HepG2 (cell line): ENCODE results near the gene CCDC69. TPM values are rescaled to one million over a fixed set of nuclear protein-coding genes. Genes with fewer than 3 reads are reported as not detected.

ENCODE experiments used
- NFKBIZ ChIP-seq: IDR thresholded peaks from 2 replicates; pipeline ENCODE4 v1.6.1; 2018; ENCODE audit warnings: missing genetic modification reagents, missing compliant biosample characterization
- ONECUT2 ChIP-seq: sonication (generic); formaldehyde crosslinking; IDR thresholded peaks from 2 replicates; pipeline ENCODE4 v1.4.0; 2020; ENCODE audit warnings: missing genetic modification reagents
- ZMYM4 ChIP-seq: sonication (generic); formaldehyde crosslinking; IDR thresholded peaks from 2 replicates; pipeline ENCODE4 v1.8.1; 2023; ENCODE audit warnings: mild to moderate bottlenecking, missing genetic modification reagents
- ZNF530 ChIP-seq: sonication (generic); formaldehyde crosslinking; IDR thresholded peaks from 2 replicates; pipeline ENCODE4 v1.5.0; 2020; ENCODE audit warnings: low read depth, mild to moderate bottlenecking, missing genetic modification reagents
- ZNF552 ChIP-seq: sonication (generic); formaldehyde crosslinking; IDR thresholded peaks from 2 replicates; pipeline ENCODE4 v1.9.0; 2022; ENCODE audit warnings: missing genetic modification reagents, mild to moderate bottlenecking, borderline replicate concordance
- ZNF564 ChIP-seq: sonication (generic); formaldehyde crosslinking; IDR thresholded peaks from 2 replicates; pipeline ENCODE4 v1.8.1; 2023; ENCODE audit warnings: mild to moderate bottlenecking, missing genetic modification reagents
- ZNF670 ChIP-seq: sonication (generic); formaldehyde crosslinking; IDR thresholded peaks from 2 replicates; pipeline ENCODE4 v1.8.0; 2022; ENCODE audit warnings: mild to moderate bottlenecking, missing genetic modification reagents, borderline replicate concordance
- ZNF749 ChIP-seq: sonication (generic); formaldehyde crosslinking; IDR thresholded peaks from 2 replicates; pipeline ENCODE4 v1.8.0; 2022; ENCODE audit warnings: mild to moderate bottlenecking, missing genetic modification reagents, moderate library complexity, borderline replicate concordance
- ZNF816 ChIP-seq: sonication (generic); formaldehyde crosslinking; IDR thresholded peaks from 2 replicates; pipeline ENCODE4 v1.8.0; 2022; ENCODE audit warnings: missing genetic modification reagents, mild to moderate bottlenecking, borderline replicate concordance
- polyA plus RNA-seq, 8 experiments: library from polyadenylated mRNA; depleted of rRNA in 3 of 8; stranded (reverse) in 7 of 8; unstranded in 1 of 8; fragments of >200 nt; fragmentation: Illumina TruSeq in 4 of 8; extraction: Trizol in 4 of 8; gene quantifications; 2 replicates each; pipeline versions ENCODE4 v1.2.1 to v1.2.3, GENCODE V29; 2011 to 2016; ENCODE audit warnings: low read depth in 4 of 8, missing spikeins in 1 of 8, mixed read lengths in 1 of 8; ENCODE audit not compliant: insufficient read depth in 1 of 8
- total RNA-seq, 5 experiments: library from RNA; depleted of rRNA; stranded (reverse); fragments of >200 nt; fragmentation: Illumina TruSeq; extraction: Trizol; gene quantifications; 2 replicates each; pipeline ENCODE4 v1.2.3, GENCODE V29; 2016; ENCODE audit warnings: low read depth in 1 of 5
- TF ChIP-seq, protein P1 (sequence below): sonication (generic); formaldehyde crosslinking; conservative IDR thresholded peaks from 2 replicates; pipeline ENCODE4 v1.4.0; 2020; ENCODE audit warnings: missing genetic modification reagents
- TF ChIP-seq, protein P2 (sequence below): sonication (generic); formaldehyde crosslinking; IDR thresholded peaks from 2 replicates; pipeline ENCODE4 v1.5.1; 2020; ENCODE audit warnings: missing genetic modification reagents, mild to moderate bottlenecking, borderline replicate concordance
- TF ChIP-seq, protein P3 (sequence below): sonication (generic); formaldehyde crosslinking; IDR thresholded peaks from 2 replicates; pipeline ENCODE4 v1.4.0; 2020; ENCODE audit warnings: mild to moderate bottlenecking, missing genetic modification reagents
- TF ChIP-seq, protein P4 (sequence below): sonication (generic); formaldehyde crosslinking; IDR thresholded peaks from 2 replicates; pipeline ENCODE4 v1.4.0; 2020; ENCODE audit warnings: missing genetic modification reagents, borderline replicate concordance
- TF ChIP-seq, protein P5 (sequence below): sonication (generic); formaldehyde crosslinking; IDR thresholded peaks from 2 replicates; pipeline ENCODE4 v1.4.0; 2020; ENCODE audit warnings: missing genetic modification reagents, low read depth, mild to moderate bottlenecking, borderline replicate concordance
- TF ChIP-seq, protein P6 (sequence below), 2 experiments: IDR thresholded peaks; 2 replicates each; pipeline ENCODE4 v1.6.1; 2011 to 2012; ENCODE audit warnings: low read length in 2 of 2, borderline replicate concordance in 1 of 2, low read depth in 1 of 2, mild to moderate bottlenecking in 1 of 2, moderate library complexity in 1 of 2

Gene CCDC69
- total and polyA plus RNA-seq, 2 of the 13 experiments (the other 11 are each of a cell fraction or from before 2014, with no cell fraction given), result 12.2 to 45.2 TPM

DNA sequence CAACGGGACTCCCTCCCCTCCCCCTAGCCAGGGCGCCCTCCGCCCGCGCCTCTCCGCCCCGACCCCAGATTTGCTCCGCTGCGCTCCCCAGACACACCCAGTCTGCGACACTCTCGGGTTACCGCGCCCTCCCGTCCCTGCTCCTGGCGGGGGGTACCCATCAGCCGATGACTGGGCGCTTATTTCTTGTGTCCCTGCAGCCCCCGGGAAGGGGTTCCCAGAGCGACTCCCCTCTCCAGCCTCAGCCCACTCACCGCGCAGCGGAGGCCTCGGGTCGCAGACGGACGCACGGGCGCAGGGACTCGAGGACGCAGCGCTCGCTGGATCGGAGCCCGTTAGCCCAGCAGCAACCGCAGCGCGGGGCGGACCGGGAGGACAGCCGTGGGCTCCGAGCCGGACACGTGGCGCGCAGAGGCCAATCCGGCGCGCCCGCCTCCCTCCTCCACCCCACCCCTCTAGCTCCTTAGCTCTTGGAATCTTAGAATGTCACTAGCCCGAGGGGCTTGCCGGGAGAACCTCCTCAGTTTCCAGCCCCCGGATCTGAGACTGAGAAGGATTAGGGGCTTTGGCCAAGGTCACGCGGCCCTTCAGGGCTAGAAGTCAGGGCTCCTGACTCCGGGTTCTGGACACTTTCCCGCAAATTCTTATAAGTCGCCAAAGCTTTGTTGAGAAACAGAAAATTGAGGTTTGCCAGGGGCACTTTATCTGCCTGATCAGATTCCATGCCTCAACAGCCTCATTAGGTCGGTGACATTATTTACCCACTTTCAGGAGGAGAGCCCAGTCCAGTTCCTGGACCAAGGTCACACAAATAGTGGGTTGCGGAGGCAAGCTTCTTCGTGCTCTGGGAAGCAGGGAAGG lies 66.2 kb downstream of the CCDC69 start, which contains the start of gene ANXA6 (continued):
- TF ChIP-seq, protein P1, sequence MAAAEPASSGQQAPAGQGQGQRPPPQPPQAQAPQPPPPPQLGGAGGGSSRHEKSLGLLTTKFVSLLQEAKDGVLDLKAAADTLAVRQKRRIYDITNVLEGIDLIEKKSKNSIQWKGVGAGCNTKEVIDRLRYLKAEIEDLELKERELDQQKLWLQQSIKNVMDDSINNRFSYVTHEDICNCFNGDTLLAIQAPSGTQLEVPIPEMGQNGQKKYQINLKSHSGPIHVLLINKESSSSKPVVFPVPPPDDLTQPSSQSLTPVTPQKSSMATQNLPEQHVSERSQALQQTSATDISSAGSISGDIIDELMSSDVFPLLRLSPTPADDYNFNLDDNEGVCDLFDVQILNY (CRISPR knock-in tag), result peak; percentile 63; the same call in 1 of the 2 replicates
- TF ChIP-seq ZNF749 (CRISPR knock-in tag), result peak; percentile 80; the same call in 1 of the 2 replicates
- no peak for TF ChIP-seq ZNF552 (CRISPR knock-in tag)
- peak; percentile 33; the same call in 1 of the 2 replicates for TF ChIP-seq NFKBIZ (CRISPR knock-in tag)
- TF ChIP-seq, protein P2, sequence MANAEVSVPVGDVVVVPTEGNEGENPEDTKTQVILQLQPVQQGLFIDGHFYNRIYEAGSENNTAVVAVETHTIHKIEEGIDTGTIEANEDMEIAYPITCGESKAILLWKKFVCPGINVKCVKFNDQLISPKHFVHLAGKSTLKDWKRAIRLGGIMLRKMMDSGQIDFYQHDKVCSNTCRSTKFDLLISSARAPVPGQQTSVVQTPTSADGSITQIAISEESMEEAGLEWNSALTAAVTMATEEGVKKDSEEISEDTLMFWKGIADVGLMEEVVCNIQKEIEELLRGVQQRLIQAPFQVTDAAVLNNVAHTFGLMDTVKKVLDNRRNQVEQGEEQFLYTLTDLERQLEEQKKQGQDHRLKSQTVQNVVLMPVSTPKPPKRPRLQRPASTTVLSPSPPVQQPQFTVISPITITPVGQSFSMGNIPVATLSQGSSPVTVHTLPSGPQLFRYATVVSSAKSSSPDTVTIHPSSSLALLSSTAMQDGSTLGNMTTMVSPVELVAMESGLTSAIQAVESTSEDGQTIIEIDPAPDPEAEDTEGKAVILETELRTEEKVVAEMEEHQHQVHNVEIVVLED (CRISPR knock-in tag), result peak; percentile 64
- TF ChIP-seq, protein P3, sequence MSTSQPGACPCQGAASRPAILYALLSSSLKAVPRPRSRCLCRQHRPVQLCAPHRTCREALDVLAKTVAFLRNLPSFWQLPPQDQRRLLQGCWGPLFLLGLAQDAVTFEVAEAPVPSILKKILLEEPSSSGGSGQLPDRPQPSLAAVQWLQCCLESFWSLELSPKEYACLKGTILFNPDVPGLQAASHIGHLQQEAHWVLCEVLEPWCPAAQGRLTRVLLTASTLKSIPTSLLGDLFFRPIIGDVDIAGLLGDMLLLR (CRISPR knock-in tag), result peak; percentile 89
- TF ChIP-seq, protein P4, sequence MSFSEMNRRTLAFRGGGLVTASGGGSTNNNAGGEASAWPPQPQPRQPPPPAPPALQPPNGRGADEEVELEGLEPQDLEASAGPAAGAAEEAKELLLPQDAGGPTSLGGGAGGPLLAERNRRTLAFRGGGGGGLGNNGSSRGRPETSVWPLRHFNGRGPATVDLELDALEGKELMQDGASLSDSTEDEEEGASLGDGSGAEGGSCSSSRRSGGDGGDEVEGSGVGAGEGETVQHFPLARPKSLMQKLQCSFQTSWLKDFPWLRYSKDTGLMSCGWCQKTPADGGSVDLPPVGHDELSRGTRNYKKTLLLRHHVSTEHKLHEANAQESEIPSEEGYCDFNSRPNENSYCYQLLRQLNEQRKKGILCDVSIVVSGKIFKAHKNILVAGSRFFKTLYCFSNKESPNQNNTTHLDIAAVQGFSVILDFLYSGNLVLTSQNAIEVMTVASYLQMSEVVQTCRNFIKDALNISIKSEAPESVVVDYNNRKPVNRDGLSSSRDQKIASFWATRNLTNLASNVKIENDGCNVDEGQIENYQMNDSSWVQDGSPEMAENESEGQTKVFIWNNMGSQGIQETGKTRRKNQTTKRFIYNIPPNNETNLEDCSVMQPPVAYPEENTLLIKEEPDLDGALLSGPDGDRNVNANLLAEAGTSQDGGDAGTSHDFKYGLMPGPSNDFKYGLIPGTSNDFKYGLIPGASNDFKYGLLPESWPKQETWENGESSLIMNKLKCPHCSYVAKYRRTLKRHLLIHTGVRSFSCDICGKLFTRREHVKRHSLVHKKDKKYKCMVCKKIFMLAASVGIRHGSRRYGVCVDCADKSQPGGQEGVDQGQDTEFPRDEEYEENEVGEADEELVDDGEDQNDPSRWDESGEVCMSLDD (CRISPR knock-in tag), result peak; percentile 35; the same call in 1 of the 2 replicates
- TF ChIP-seq, protein P5, sequence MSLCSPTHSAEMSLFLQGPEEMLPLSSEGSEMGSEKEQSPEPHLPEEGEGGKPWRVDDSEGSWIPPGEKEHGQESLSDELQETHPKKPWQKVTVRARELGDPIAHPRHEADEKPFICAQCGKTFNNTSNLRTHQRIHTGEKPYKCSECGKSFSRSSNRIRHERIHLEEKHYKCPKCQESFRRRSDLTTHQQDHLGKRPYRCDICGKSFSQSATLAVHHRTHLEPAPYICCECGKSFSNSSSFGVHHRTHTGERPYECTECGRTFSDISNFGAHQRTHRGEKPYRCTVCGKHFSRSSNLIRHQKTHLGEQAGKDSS (CRISPR knock-in tag), result 0 out of 2 replicates have a peak, but pooled peaks have one; percentile 14
- TF ChIP-seq, protein P6, sequence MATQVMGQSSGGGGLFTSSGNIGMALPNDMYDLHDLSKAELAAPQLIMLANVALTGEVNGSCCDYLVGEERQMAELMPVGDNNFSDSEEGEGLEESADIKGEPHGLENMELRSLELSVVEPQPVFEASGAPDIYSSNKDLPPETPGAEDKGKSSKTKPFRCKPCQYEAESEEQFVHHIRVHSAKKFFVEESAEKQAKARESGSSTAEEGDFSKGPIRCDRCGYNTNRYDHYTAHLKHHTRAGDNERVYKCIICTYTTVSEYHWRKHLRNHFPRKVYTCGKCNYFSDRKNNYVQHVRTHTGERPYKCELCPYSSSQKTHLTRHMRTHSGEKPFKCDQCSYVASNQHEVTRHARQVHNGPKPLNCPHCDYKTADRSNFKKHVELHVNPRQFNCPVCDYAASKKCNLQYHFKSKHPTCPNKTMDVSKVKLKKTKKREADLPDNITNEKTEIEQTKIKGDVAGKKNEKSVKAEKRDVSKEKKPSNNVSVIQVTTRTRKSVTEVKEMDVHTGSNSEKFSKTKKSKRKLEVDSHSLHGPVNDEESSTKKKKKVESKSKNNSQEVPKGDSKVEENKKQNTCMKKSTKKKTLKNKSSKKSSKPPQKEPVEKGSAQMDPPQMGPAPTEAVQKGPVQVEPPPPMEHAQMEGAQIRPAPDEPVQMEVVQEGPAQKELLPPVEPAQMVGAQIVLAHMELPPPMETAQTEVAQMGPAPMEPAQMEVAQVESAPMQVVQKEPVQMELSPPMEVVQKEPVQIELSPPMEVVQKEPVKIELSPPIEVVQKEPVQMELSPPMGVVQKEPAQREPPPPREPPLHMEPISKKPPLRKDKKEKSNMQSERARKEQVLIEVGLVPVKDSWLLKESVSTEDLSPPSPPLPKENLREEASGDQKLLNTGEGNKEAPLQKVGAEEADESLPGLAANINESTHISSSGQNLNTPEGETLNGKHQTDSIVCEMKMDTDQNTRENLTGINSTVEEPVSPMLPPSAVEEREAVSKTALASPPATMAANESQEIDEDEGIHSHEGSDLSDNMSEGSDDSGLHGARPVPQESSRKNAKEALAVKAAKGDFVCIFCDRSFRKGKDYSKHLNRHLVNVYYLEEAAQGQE (IDR thresholded peaks at IDR 0.05; ENCODE audit: borderline replicate concordance in 1 of 2, low read depth in 1 of 2, low read length in 2 of 2), result peak in 1 of 2 experiments; percentile 18; a peak in 1 of 4 replicates
- 0 out of 2 replicates have a peak, but pooled peaks have one; percentile 43 for TF ChIP-seq ZNF816
- TF ChIP-seq ZNF564 (CRISPR knock-in tag), result no peak
- 0 out of 2 replicates have a peak, but pooled peaks have one; percentile 37 for TF ChIP-seq ZNF530 (CRISPR knock-in tag)
- peak; percentile 75 for TF ChIP-seq ZMYM4 (CRISPR knock-in tag)
- TF ChIP-seq ONECUT2 (CRISPR knock-in tag), result no peak
- 0 out of 2 replicates have a peak, but pooled peaks have one; percentile 43 for TF ChIP-seq ZNF670
